HG02973 (cell line): ENCODE data around the gene DPP4.
"Not testable (repeated sequence)": the region's sequence is repeated elsewhere in the genome, so short reads cannot be mapped to it uniquely, and the experiment has no call there.

ENCODE experiments used
- ATAC-seq: cut with Tn5 transposase; IDR thresholded peaks from one replicate; pipeline ENCODE4 v1.9.1; 2021; ENCODE audit warnings: moderate library complexity; ENCODE audit not compliant: unreplicated experiment

Gene DPP4

GRCh38 chr2:162060532-162060931 lies 13.5 kb downstream of the DPP4 start:
- no peak for ATAC-seq

- ATAC-seq, result peak; percentile 69
These were observed 14.9 kb downstream of the DPP4 start for GRCh38 chr2:162058973-162059668.

GRCh38 chr2:162057426-162057825 lies 16.6 kb downstream of the DPP4 start:
- no peak for ATAC-seq

- no peak for ATAC-seq
These were observed 17.1 kb downstream of the DPP4 start for GRCh38 chr2:162056796-162057399.

GRCh38 chr2:162053808-162054155 lies 20.2 kb downstream of the DPP4 start:
- ATAC-seq, result no peak

GRCh38 chr2:162053066-162053807 lies 20.8 kb downstream of the DPP4 start:
- ATAC-seq, result no peak

- ATAC-seq, result no peak
These were observed 23.5 kb downstream of the DPP4 start for GRCh38 chr2:162050513-162050961.

- ATAC-seq, result not testable (repeated sequence)
These were observed 24.9 kb downstream of the DPP4 start for GRCh38 chr2:162049089-162049488.

- no peak for ATAC-seq
These were observed 29.4 kb downstream of the DPP4 start for GRCh38 chr2:162044586-162044985.

DNA sequence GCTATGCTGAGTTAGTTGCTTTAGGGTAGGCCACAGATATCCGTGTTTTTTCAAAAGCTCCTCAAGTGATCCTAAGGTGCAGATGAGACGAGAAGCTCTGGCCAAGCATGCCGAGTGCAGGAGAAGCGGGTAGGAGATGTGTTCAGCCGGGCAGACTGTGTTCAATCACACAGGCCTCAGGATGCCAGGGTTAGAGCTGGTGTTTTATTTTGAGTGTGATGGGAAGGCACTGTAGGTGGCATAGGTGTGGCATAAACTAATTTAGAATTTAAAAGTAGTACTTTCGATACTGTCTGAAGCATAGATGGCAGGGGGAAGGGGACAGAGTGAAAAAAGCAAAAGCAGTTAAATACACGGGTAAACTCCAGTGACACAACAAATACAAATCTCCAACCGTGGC lies 30.9 kb downstream of the DPP4 start:
- no peak for ATAC-seq

GRCh38 chr2:162041485-162041884 lies 32.5 kb downstream of the DPP4 start:
- no peak for ATAC-seq

DNA sequence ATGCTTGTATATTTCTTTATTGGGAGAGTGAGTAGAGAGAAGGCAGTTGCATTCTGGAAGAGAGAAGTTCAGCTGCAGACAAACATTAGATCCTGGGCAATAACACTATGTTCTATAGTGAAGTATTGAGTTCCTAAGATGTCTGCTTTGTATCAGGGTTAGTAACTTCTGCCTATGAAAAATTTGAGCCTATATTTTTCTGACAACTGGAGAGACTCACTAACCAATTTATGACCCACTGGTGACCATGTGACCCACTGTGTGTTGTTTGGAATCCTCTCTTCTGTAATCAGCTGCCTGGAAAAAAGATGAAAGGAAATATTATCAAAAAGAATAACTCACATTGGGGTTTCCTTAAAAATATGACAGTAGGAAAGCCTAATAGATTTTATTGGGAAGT lies 35.3 kb downstream of the DPP4 start:
- no peak for ATAC-seq

DNA sequence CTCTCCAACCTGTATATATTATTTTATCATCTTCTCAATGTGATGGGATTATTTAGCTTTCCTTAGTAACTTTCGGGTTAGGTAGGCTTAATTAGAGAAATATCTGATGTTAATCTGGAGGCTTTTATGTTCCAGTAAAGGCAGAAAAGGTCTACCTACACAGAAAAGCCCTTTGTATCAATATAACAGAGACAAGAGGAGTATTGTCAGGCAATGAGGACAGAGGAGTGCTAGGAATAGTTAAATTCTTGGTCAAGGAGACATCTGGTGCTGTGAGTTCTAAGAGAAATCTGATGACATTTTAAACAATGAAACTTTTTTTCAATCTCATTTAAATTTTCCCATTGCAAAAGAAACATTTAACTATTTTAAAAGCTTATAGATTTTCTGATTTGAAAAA lies 36.1 kb downstream of the DPP4 start:
- ATAC-seq, result no peak

GRCh38 chr2:162037028-162037795 lies 36.8 kb downstream of the DPP4 start:
- no peak for ATAC-seq

GRCh38 chr2:162035981-162036380 lies 38.0 kb downstream of the DPP4 start:
- no peak for ATAC-seq

DNA sequence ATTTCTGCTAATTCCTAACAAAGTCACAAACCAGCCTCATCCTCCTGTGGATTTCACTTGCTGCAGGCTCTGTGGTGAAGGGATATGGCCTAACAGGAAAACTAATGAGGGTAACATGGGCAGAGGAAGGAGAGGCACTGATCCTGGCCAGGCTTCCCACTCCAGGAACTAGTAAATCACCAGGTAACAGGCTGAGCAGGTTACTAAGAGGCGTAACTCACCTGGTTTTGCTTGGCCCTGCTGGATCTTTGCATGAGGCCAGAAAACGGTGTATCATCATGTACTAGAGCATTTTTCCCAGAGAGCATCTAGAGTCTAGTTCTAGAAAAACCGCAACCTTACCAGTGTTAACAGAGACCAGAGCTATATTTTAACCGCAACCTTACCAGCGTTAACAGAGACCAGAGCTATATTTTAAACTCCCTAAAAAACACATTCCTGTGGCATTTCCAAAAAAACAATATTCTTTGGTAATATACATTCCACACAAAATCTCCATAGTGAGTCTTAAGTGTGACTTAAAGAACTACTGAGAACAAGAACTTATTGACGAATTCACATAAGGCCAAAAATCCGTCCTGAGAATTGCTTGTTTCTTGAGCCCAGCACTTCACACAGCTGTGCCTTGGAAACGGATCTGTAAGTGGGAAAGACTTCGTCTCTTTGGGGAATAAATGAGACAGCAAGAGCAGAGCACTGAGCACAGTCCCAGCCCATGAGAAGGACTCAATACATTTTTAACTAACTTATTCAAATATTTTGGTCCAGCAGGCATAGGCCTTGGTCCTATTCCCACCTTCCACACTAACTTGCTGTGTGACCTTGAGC lies 43.4 kb downstream of the DPP4 start:
- ATAC-seq, result no peak

DNA sequence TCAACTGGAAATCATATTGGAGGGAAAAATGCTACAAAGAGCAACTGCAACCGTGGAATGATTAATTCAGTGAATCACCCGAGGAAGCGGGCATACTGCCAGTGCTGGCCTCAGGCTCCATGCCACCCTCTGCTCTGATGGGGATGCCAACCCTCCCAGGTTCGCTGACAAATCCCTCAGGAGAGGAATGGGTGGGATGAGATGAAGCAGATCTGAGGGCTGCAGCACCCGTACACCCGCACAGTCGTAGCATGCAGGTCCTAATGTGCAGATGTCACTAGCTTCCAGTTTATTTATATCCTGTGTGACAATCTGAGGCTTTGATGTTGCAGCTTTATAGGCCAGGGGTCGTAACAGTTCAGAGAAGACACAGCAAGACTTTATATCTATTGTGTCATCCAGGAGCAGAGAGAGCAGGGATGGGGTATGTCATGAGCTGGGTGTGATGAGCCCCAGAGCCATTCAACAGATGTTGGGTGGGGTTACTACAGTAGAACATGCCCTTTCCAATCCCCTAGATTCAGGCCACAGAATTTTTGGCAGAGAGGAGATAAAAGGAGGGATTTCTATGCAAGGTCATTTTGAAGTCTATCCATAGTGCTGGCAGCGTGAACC lies 44.6 kb downstream of the DPP4 start:
- no peak for ATAC-seq

- no peak for ATAC-seq
These were observed 45.5 kb downstream of the DPP4 start for GRCh38 chr2:162028511-162028910.

DNA sequence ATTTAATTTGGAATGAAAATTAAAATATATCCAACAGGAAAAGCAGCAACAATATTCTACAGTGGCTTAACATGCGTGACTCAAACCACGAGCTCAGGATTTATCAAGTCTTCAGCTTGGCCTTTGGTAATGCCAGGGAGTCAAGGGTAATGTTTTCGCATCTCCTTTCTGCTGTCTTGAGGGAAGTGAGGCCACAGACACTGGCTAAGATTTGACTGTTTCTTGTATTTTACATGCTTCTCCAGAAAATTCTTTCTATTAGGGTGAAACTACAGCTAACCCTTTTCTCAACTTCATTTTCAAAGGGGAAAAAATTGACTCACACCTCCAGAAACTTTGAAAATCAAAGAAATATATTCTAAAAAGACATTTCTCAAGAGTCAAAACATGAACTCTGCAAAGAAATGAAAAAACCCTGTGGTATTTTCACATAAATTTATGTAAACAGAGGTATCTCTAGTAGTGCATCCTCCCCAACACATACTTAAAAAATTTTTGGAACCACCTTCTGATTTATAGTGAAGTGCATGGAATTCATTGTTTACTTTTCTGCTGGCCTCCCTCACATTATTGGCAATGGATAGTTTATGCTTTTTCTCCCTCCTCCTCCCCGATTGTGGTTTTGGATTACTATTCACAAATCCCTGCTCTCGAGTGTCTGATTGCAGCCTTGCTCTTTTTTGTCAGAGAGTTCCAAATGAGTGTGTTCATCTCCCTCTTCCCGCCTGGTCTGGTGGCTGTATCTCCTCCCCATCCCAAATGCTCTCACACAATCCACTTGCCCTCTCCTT lies 48.7 kb downstream of the DPP4 start:
- no peak for ATAC-seq
